ENCODE data around the gene FLT3LG. TPM values are rescaled to one million over a fixed set of nuclear protein-coding genes. Genes with fewer than 3 reads are reported as not detected.
"Not testable (repeated sequence)": the region's sequence is repeated elsewhere in the genome, so short reads cannot be mapped to it uniquely, and the experiment has no call there.

Gene FLT3LG
- total RNA-seq, 2 donors from 2014 or later, result 49.1 to 64.4 TPM

DNA sequence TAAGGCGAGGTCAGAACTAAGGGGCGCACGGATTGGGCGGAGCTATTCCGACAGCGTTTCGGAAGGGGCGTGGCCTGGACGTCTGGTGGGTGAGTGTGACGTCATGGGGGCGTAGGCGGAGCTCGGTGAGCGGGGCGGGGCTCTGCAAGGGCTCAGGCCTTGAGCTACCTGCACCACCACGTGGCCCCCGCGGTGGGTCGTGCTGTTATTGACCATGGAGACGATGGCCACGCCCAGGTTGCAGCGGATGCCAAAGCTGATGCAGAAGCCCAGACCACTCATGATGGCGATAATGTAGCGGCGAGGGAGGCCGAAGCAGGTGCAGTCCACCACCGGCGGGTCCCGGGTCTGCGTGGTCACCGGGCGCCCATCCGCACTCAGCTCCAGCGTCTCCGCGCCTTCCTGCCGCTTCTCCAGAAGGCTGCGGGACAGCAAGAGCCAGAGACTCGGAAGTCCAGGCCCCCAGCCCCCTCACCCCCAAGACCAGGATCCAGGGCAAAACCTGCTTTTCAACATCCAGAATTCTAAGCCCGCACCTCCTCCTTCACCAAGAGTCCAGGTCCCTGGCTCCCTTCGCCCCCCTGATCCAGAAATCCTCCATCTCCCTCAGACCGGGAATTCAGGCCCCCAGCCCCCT, 37.5 kb upstream of the FLT3LG start:
- peak in 1 of 2 donors; percentile 68 for DNase-seq (ENCODE audit: low spot score in 2 of 2)
- peak in 1 of 2 donors; percentile 33 for ATAC-seq
- Mint-ChIP-seq H3K27ac (no peak overlapping the region), H3K9me3 (no peaks in the 10 kb centered on the region), H3K36me3 (peaks cover 0 to 5% of the 10 kb centered on the region in 2 donors)

DNA sequence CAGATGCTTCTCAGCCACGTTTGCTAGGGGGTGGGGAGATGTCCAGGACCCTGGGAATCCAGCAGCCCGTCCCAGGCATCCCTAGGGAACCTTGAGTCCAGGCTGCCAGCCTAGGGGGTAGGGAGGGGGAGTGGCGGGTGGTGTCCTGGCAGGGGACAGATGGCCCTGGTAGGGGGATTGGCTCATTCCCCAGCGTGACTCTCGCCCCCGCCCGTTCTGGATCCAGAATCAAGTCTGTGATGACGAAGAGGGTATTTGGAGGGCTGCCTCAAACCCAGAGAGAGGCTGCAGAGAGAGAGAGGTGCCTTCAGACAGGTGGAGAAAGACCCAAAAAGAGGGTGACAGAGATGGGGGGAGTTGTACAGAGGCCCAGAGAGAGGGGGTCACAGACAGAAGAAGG, 36.8 kb upstream of the FLT3LG start:
- no peaks in the 10 kb centered on the region for H3K9me3 Mint-ChIP-seq
- peaks cover 0 to 1% of the 10 kb centered on the region in 2 donors for H3K36me3 Mint-ChIP-seq
- H3K27ac Mint-ChIP-seq, result no peak overlapping the region
- DNase-seq (ENCODE audit: low spot score in 2 of 2), result no peak
- no peak for ATAC-seq

DNA sequence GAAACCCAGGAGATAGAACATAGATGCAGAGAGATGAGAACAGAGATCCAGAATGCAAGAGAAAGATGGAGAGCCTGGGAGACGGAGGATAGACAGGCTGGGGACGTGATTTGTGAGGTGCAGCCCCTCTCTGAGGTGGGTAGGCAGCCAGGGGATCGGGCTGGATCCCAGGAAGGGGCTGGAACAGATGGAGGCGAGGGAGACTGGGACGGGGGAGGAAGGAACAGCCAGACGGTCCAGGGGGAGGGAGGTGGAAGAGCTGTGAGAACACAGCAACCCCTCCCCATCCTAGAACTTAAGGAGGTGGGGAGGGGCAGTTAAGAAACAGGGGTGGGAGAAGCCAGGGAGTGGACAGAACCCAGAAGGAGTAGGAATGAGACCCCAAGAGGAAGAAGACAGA, 35.8 kb upstream of the FLT3LG start:
- H3K27ac Mint-ChIP-seq, result no peak overlapping the region
- H3K36me3 Mint-ChIP-seq, result no peaks in the 10 kb centered on the region
- DNase-seq (ENCODE audit: low spot score in 2 of 2) (no peak), ATAC-seq (no peak)
- H3K9me3 Mint-ChIP-seq, result no peaks in the 10 kb centered on the region

DNA sequence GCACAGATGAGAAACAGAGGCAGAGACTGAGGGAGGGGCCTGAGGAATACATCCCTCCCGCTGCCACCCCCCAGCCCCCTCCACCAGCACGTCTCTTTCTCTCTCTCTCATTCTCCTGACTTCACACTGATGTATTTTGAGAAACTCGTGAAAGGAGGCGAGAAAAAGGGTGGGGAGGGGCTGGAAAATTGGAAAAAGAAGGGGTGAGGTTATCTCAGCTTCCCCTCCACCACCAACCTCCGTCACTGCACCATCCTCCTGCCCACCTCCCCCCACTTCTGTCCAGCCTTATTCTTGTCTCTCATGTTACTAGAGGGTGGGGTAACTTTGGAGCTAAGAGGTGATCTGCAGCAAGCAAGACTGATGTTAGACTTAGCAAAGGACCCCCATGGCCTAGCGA, 34.2 kb upstream of the FLT3LG start:
- DNase-seq (ENCODE audit: low spot score in 2 of 2) (no peak), ATAC-seq (no peak)
- H3K36me3 Mint-ChIP-seq, result no peaks in the 10 kb centered on the region
- no peaks in the 10 kb centered on the region for H3K9me3 Mint-ChIP-seq
- no peak overlapping the region for H3K27ac Mint-ChIP-seq

DNA sequence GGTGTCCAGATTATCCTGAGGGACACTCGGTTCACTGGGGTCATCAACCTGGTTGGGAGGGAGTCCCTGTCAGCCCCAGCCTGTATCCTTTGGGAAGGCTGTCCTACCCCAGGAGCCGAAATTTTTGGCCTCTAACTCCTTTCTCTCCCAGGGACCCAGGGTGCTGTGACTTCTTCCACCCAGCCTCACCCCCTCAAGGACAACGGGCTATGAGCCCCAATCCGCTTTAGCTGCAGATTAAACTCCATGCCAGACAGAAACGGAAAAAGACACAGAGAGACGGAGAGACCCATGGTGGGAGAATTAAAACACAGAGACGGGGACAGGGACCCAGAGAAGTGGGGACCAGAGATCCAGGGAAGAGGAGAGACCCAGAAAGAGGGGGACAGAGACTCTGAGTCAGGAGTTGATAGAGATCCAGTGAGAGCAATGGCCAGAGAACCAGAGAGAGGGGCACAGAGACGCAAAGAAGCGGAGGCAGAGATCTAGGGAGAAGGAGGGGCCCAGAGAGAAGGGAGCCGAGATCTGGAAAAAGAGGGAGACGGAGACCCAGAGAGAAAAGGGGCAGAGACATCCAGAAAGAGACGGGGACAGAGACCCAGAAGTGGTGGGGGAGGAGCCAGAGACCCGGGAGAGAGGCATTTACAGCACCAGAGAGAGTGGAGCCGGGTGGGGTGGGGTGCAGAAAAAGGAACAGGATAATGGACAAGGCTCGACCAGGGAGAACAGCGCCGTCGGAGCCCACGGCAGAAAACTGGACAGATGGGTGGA, 33.4 kb upstream of the FLT3LG start:
- no peaks in the 10 kb centered on the region for H3K36me3 Mint-ChIP-seq
- no peak overlapping the region for H3K27ac Mint-ChIP-seq
- no peak for DNase-seq (ENCODE audit: low spot score in 2 of 2)
- no peak for ATAC-seq
- H3K9me3 Mint-ChIP-seq, result no peaks in the 10 kb centered on the region

DNA sequence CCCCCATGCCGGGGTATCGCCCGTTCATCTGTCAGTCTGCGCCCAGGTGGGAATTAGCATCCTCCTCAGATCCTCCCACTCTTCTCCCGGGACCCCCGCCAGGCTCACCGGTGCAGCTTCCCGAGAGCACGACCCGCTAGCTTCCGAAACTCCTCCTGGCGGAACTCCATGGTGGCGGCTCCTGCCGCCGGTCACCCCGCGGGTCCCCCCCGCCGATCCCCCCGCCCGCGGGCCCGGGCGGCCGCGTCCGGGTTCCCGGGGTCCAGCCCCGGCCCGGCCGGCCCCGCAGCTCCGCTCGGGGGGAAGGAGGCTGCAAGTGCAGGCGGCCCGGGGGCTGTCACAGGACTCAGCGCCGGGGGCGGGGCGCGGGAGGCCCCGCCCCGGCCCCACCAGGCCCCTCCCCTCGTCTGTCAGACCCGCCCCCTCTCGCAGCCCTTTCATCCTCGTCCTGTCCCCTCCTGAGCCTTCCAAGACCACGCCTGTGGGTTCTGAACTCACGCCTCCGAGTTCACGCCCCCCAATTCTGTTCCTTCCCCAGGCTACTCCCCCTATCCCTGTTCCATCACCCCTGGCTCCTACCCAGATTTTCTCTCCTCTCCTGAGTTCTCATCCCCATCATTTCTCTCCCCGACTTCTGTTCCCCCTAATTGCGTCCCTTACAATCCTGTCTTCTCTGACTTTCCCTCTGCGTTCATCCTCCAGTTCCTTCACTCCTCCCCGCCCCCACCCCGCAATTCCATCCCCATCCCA, 32.6 kb upstream of the FLT3LG start, which contains the start of gene SLC17A7:
Gene SLC17A7 (minus strand): TSS at position 318 of the 750 bp plus-strand sequence. CDS start 148 bp downstream, at position 170.
- peaks cover 0 to 2% of the 10 kb centered on the region in 2 donors for H3K36me3 Mint-ChIP-seq
- ATAC-seq (peak in 1 of 2 donors; percentile 19), DNase-seq (ENCODE audit: low spot score in 2 of 2) (no peak)
- no peak within 1 kb of the TSS for H3K27ac Mint-ChIP-seq
- H3K9me3 Mint-ChIP-seq, result no peaks in the 10 kb centered on the region

DNA sequence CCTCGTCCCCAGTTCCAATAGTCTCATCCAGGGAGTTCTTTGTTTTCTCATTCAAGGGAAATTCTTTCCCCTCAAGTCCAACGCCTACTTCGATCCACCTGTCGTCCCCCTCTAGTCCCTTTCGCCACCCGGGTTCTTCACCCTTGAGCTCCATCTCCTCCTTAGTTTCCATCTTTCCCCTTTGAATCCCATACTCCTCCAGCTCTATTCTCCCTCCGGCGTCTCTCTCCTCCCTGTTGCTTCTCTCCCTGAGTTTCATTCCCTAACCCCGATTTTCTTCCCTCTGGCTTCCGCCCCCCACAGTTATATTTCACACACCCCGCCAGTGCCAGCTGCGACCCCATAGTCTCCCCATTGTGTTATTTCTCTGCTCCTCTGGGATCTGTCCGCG, 32.1 kb upstream of the FLT3LG start:
- Mint-ChIP-seq H3K27ac (no peak overlapping the region), H3K9me3 (no peaks in the 10 kb centered on the region), H3K36me3 (peaks cover 0 to 6% of the 10 kb centered on the region in 2 donors)
- DNase-seq (ENCODE audit: low spot score in 2 of 2) (no peak), ATAC-seq (no peak)

DNA sequence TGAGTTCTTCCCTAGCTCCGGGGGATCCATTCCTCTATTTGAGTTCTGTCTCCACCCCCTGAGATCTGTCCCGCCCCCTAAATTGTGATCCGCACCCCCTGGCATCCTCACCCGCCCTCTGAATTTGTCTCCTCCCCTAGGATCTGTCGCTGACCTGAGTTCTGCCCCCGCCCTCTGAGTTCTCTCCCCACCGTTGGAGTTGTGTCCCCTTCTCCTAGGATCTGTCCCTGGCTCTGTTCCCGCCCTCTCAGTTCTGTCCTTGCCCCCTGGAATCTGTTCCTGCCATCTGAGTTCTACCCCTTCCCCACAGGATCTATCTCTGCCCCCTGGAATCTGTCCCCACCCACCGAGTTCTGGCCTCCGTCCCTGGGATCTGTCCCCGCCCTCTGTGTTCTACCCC, 31.7 kb upstream of the FLT3LG start:
- Mint-ChIP-seq H3K27ac (no peak overlapping the region), H3K9me3 (no peaks in the 10 kb centered on the region), H3K36me3 (peaks cover 0 to 6% of the 10 kb centered on the region in 2 donors)
- DNase-seq (ENCODE audit: low spot score in 2 of 2), result no peak
- no peak for ATAC-seq

DNA sequence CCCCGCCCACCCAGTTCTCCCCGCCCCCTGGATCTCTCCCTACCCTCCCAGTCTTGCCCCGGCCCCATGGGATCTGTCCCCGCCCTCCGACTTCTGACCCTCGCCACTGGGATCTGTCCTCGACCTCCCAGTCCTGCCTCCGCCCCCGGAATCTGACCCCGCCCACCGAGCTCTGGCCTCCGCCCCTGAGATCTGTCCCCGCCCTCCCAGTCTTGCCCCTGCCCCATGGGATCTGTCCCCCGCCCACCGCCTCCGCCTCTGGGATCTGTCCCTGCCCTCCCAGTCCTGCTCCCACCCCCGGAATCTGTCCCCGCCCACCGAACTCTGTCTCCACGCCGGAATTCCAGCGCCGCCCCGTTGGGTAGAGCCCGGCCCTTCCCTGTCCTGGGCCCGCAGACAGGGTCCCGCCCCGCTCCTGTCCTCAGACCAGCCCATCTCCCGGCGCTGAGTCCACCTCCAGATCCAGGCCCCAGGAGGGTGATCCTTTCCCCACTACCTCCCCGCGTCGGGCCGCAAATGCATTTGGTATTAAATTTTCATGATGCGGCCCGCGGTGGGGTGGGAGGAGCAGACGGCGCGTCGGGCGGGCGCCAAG, 31.1 kb upstream of the FLT3LG start:
- peak; percentile 30 to 50 for ATAC-seq
- peak in 1 of 2 donors; percentile 74 for DNase-seq (ENCODE audit: low spot score in 2 of 2)
- Mint-ChIP-seq H3K9me3 (no peaks in the 10 kb centered on the region), H3K36me3 (peaks cover 0 to 6% of the 10 kb centered on the region in 2 donors), H3K27ac (peak overlapping the region in 1 of 2 donors; percentile 67)

DNA sequence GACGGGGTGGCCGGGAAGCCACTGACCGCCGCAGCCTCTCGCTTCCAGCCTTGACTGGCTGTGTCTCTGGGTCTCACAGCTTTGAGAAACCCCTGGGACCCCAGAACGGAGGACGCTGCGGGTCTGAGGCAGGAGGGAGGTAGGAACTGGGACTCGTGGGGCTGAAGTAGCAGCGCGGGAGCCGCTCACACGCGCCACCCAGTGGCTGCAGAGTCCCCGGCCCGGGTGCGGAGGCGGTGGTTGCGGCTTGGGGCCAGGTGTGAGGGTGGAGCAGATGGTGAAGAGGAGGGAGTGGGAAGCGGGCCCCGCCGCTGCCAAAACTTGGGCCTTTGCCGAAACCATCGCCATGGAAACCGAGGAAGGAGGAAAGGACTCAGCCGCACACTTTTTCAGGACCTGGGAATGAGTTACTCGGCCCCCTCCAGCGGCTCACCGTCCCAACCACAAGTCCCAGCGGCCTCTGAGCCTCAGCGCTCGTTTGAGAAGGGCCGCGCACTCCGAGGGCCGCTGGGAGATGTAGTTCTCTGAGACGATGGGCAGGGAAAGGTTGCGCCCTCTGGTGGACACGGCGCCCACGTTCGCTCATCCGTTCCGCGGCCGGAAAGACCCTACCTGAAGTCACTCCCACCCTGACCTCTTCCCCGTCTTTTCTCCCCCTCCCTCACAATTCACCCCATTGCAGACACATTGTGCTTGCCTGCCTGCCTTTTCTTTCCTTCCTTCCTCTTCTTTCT, 30.5 kb upstream of the FLT3LG start:
- DNase-seq (ENCODE audit: low spot score in 2 of 2) (peak; percentile 94 to 96), ATAC-seq (peak; percentile 86 to 92)
- Mint-ChIP-seq H3K9me3 (no peaks in the 10 kb centered on the region), H3K27ac (peak overlapping the region in 1 of 2 donors; percentile 67), H3K36me3 (peaks cover 0 to 11% of the 10 kb centered on the region in 2 donors)

DNA sequence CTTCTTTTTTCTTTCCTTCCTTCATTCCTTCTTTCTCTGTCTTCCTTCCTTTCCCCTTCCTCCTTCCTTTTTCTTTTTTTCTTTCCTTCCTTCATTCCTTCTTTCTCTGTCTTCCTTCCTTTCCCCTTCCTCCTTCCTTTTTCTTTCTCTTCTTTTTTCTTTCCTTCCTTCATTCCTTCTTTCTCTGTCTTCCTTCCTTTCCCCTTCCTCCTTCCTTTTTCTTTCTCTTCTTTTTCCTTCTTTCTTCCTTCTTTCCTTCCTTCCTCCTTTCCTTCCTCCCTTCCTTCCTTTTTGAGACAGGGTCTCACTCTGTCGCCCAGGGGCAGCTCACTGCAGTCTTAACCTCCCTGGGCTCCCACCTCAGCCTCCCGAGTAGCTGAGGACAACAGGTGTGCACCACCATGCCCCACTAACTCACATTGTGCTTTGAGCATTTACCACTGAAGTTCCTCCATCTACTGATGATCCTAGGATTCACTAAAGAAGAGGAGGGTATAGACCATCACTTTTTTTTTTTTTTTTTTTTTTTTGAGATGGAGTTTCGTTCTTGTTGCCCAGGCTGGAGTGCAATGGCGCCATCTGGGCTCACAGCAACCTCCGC, 29.8 kb upstream of the FLT3LG start:
- Mint-ChIP-seq H3K36me3 (peaks cover 0 to 17% of the 10 kb centered on the region in 2 donors), H3K27ac (peak overlapping the region; percentile 67 to 69)
- ATAC-seq; DNase-seq (ENCODE audit: low spot score in 2 of 2); H3K9me3 Mint-ChIP-seq: not testable (repeated sequence)

DNA sequence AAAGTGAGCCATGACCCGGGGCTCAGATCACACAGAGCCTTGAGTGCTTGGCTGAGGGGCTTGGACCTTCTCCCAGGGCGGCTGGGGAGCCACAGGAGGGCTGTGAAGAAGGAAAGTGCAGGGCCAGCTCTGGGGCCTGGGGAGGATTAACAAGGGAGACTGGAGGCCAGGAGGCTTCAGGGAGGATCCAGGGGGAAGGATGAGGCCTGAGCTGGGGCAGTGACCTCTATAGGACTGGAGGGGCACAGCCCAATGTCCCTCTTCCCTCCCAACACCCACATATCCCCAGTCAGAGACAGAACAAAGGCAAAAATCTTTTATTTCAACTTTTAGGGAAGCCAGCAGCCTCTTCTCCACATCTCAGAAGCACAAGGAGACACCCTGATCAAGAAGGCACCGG, 28.0 kb upstream of the FLT3LG start:
- ATAC-seq, result no peak
- H3K9me3 Mint-ChIP-seq, result no peaks in the 10 kb centered on the region
- H3K27ac Mint-ChIP-seq, result no peak overlapping the region
- DNase-seq (ENCODE audit: low spot score in 2 of 2), result no peak
- H3K36me3 Mint-ChIP-seq, result peaks cover 5 to 34% of the 10 kb centered on the region in 2 donors

DNA sequence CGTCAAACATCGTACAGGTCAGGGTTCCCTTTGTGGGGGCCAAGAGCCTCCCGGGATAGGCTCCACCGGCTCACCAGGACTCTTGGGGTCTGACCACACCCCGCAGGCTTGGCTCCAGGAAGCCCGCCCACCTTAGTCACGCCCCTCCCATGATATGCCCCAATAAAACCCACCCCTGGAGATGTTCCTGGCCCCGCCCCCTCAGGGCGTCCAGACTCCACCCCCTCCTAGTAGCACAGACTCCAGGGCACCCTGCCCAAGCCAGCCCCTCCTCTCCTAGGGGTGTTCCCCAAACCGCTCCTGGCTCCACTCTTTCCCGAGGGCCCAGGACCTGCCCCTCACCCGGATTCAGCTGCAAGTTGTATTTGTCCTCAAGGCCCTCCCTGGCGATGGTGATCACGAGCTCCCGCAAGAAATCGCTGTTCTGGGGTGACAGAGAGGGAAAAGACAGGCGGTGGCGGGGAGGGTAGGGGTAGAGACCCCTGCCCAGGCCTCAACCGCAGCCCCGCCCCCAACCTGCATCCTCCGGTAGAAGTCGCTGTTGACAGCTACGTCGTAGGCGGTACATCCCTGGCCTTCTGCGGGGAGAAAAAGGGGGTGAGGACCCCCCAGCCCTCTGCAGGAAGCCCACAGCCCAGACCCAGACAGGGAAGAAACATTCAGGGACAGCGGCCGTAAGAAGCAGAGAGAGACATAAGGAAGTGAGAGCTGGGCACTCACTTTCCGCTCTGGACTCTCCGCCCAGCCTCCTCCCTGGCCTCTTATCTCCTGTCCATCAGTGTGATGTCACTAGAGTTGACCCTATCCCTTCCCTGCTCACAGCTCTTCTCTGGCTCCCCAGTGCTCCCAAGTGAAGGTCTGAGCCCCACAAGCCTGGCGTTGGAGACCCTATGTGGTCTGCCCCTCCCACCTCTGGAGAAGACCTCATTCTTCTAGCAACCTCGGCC, 26.3 kb upstream of the FLT3LG start:
- no peaks in the 10 kb centered on the region for H3K9me3 Mint-ChIP-seq
- peak overlapping the region in 1 of 2 donors; percentile 47 for H3K27ac Mint-ChIP-seq
- ATAC-seq (no peak), DNase-seq (ENCODE audit: low spot score in 2 of 2) (no peak)
- peaks cover 11 to 41% of the 10 kb centered on the region in 2 donors for H3K36me3 Mint-ChIP-seq

DNA sequence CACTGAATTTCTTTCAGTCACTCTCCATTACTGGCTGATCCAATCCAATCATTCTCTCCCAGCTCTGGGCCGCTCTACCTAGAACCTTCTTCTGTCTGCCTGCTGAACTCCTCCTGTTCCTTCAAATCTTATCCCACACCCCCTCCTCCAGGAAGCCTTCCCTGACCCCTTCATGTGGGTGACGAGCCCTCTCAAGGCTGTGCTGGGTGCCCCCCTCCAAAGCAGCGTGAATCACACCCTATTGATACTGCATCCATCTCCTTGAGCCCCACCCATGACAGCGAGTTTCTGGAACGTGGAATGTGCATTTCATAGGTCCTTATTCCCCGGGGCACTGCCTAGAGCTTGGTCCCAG, 25.6 kb upstream of the FLT3LG start:
- DNase-seq (ENCODE audit: low spot score in 2 of 2) (no peak), ATAC-seq (no peak)
- Mint-ChIP-seq H3K9me3 (no peaks in the 10 kb centered on the region), H3K27ac (peak overlapping the region; percentile 17 to 47), H3K36me3 (peaks cover 11 to 41% of the 10 kb centered on the region in 2 donors)

DNA sequence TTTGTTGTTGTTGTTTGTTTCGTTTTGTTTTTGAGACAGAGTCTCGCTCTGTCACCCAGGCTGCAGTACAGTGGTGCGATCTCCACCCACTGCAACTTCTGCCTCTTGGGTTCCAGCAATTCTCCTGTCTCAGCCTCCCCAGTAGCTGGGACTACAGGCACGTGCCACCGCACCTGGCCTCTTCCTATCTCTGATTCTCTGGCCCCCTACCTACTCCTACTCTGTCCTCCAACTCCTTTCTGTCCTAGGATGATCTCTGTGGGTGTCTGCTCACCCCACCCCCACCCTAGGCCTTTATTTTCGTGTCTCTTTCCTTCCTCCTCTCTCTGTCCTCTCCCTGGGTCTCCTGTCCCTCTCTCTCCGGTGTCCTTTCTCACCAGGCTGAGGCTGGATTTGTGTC, 23.6 kb upstream of the FLT3LG start:
- peaks cover 11 to 48% of the 10 kb centered on the region in 2 donors for H3K36me3 Mint-ChIP-seq
- ATAC-seq (no peak), DNase-seq (ENCODE audit: low spot score in 2 of 2) (no peak)
- no peaks in the 10 kb centered on the region for H3K9me3 Mint-ChIP-seq
- H3K27ac Mint-ChIP-seq, result peak overlapping the region; percentile 99
